DMS 273 (cell line): ENCODE results near the gene MAP3K3.

Experiments used
- DNase-seq: peaks from one replicate; lab custom pipeline; 2025; ENCODE audit not compliant: unreplicated experiment; lab: John Stamatoyannopoulos, UW

The MAP3K3 gene

GRCh38 chr17:63649813-63650212 is 27.6 kb downstream of the MAP3K3 start:
- DNase-seq, result no peak

- no peak for DNase-seq
Observed at GRCh38 chr17:63652106-63652505, 29.9 kb downstream of the MAP3K3 start.

GRCh38 chr17:63653050-63653449 is 30.8 kb downstream of the MAP3K3 start:
- no peak for DNase-seq

- no peak for DNase-seq
Observed at GRCh38 chr17:63657786-63658185, 35.6 kb downstream of the MAP3K3 start.

- no peak for DNase-seq
Observed at GRCh38 chr17:63658366-63658765, 36.1 kb downstream of the MAP3K3 start.

GRCh38 chr17:63659850-63660249 is 37.6 kb downstream of the MAP3K3 start:
- no peak for DNase-seq

DNA sequence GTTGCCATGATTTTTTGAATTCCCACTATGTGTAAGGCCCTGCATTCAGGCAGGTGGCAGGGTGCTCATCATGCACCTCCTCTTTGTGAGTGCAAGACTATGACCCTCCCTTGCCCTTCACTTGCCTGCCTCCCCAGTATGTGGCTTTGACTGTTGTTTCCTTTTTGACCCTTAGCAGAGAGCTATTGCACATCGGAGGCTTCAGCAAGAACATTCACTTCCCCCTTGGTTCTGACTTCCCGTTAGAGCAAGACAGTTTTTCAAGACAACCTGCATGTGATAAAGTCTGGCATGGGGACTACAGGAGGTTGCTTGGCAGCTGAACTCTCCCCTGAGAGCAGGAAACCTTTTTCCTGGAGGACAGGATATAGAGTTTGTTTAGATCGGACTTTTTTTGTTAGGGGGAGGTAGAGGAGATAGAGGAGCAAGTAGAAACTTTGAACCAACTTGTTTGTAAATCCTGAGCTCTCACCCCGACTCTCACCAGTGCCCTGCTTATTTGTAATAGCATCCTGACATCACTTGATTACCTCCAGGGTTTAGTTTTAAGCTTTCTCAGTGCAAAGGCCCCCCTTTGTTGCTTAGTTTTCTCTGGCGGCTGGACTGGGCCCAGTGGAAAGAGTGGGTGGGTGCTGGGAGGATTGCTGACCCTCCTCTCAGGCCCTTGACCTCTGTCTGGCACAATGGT is 43.5 kb downstream of the MAP3K3 start:
- no peak for DNase-seq

- no peak for DNase-seq
Observed at GRCh38 chr17:63672856-63673255, 50.6 kb downstream of the MAP3K3 start.

GRCh38 chr17:63675231-63675606 is 53.0 kb downstream of the MAP3K3 start:
- DNase-seq, result no peak

DNA sequence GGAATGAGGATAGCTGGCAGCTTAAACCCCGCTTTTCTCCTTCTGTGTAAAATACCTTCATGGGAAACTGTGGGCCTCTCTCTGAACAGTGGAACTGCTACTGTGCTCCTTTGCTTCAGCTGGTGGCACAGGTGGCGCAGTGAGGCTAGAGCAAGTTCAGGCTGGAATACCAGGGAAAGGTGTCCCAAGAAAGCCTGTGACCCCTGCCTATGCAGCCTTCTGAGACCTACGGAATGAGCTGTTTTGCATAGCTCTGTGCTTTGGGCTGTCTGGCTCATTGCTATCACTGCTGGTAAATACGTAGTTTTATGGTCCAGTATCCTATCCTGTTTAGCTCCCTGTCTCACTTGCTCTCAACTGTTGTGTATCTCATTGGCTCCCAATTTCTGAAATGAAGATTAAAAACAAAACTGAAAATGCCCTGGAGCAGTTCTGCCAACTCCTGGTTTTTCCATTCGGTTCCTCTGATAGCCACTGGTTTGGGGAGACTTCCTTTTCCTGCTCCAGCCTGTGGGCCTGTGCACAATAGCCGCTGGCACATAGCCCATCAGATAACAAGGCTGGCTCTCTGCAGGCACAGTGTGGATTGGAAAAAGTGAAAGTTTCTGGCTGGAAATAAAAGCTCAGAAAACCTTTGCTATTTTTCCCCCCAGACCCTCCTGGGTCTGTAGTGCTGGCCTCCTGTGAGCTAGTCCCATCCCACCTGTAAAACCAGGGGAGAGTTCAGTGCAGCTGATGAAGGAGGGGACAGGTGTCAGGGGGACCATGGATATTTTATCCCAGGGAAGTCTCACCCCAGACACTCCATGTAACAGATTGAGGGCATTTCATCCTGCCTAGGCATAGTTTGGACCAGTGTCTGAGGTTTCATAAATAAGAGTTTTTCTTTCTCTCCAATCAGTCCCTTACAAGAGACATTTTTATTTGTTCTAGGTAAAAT is 53.7 kb downstream of the MAP3K3 start:
- DNase-seq, result peak; percentile 84

DNA sequence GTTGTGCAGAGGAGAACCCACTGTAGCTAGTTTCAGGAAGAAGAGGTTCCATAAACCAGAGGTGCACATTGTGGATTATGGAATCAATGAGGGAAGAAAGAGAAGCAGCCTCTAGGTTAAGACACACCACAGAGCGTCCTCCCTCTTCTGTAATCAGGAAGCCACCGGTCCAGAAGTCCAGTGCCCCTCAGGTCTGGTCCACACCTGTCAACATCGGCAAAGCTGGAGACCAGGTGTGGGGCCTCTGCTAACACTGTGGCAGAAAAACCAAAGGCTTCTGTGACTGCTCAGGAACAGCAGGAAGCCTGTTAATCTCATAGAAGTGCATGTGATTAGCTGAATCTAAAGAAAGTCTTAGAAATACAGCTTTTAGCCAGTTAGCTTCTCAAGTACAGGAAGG is 54.4 kb downstream of the MAP3K3 start:
- no peak for DNase-seq

- no peak for DNase-seq
Observed at GRCh38 chr17:63679214-63679613, 57.0 kb downstream of the MAP3K3 start.

DNA sequence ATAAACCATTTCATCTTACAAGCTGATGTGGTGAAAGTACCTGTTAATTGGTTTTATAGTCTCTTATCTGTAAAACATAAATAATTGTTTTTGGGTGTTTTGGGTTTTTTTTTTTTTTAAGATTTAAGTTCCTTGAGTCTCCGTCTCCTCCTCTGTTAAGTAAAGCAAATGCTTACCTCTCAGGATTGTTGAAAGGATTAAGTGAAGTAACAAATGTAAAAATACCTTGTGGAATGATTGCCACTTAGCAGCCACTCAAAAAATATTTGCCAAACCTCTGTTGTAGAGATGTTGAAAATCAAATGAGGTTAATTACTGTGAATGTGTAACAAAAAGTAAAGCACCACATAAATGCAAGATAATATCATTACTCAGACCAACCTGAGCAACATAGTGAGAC is 58.5 kb downstream of the MAP3K3 start:
- no peak for DNase-seq

- DNase-seq, result no peak
Observed at GRCh38 chr17:63681530-63681929, 59.3 kb downstream of the MAP3K3 start.

- DNase-seq, result no peak
Observed at GRCh38 chr17:63682441-63682840, 60.2 kb downstream of the MAP3K3 start.

DNA sequence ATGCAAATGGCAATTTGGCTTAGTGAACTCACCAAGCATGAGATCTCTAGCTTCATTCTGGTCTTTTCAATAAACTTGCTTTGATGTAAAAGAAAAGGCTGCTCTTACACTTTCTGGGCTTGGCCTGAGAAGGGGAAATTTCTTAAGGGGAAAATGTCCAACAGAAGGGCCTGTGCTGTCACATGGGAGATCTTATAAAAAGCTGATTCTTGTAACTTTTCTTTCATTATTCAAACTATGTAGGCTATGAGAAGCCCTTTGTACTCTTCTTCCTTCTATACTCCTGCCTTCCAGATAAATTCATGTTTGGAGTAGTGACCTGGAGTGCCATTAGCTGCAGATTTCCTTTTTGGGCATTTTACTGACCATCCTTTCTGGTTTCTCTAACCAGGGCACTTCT is 60.8 kb downstream of the MAP3K3 start:
- no peak for DNase-seq

DNA sequence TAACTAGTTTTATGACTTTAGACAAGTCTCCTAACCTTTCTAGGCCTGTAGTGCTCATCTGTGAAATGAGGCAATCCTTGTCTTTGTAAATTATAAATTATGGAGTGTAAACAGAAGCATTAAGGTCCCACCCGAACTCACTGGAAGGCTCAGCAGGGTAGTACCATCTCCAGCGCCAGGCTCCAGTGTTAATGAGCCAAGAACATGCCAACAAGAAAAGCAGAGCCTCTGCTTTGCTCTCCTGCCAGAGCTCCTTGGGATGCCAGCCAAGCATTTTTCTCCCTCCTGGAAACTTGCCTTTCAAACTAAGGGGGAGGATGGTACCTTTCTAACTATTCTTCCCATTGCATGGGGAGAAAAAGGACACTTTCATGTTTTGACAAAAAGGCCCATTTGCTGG is 62.8 kb downstream of the MAP3K3 start:
- peak; percentile 23 for DNase-seq

DNA sequence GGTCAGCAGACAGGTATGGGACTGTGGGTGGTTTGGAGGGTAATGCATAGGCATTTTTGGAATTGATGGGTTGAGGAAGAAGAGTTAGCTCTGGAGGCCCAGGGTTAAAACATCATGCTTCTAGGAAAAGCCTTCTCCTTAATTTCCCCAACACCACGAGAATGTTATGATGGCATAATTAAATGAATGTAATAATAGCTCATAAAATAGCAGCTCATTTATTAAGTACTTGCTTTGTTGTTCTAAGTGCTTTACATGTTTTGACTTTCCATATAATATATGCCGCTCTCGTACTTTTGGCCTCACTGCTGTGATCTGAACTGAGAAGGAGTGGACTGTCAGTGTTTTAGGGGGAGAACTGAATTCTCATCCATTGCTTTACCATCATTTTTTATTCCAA is 63.4 kb downstream of the MAP3K3 start:
- no peak for DNase-seq

GRCh38 chr17:63686138-63686685 is 64.0 kb downstream of the MAP3K3 start:
- DNase-seq, result no peak

- DNase-seq, result no peak
Observed at GRCh38 chr17:63688396-63689020, 66.3 kb downstream of the MAP3K3 start.

- DNase-seq, result no peak
Observed at GRCh38 chr17:63689479-63689878, 67.3 kb downstream of the MAP3K3 start.
